WERI-Rb-1 (cell line): ENCODE results near the gene CCDC18.
"Not testable (repeated sequence)": the region's sequence is repeated elsewhere in the genome, so short reads cannot be mapped to it uniquely, and the experiment has no call there.

ENCODE experiments used
- DNase-seq: peaks from one replicate; pipeline ENCODE4 v3.0.0-alpha.2; 2020
- H3K27ac ChIP-seq: fragments of 250-450 bp; sonication (Bioruptor Pico); 2 replicates; pipeline ENCODE4 v1.5.1; 2020; ENCODE audit warnings: mild to moderate bottlenecking, moderate library complexity
- H3K27me3 ChIP-seq: fragments of 250-450 bp; sonication (Bioruptor Pico); 2 replicates; pipeline ENCODE4 v1.5.1; 2021; ENCODE audit warnings: mild to moderate bottlenecking, low read depth, moderate library complexity; ENCODE audit not compliant: insufficient read depth, severe bottlenecking
- H3K36me3 ChIP-seq: fragments of 250-450 bp; sonication (Bioruptor Pico); 2 replicates; pipeline ENCODE4 v1.5.1; 2020; ENCODE audit warnings: mild to moderate bottlenecking, moderate library complexity
- H3K4me3 ChIP-seq: 2 replicates; pipeline ENCODE4 v1.5.1; 2011; ENCODE audit warnings: low read depth, mild to moderate bottlenecking, control low read depth, low read length
- H3K9me3 ChIP-seq: fragments of 250-450 bp; sonication (Bioruptor Pico); 2 replicates; pipeline ENCODE4 v1.5.1; 2021; ENCODE audit warnings: mild to moderate bottlenecking, moderate library complexity; ENCODE audit not compliant: severe bottlenecking
- TF ChIP-seq, protein P1 (sequence below): IDR thresholded peaks from 2 replicates; pipeline ENCODE4 v1.5.1; 2011; ENCODE audit warnings: low read depth, mild to moderate bottlenecking, control low read depth, inconsistent platforms, low read length

CCDC18 gene

DNA sequence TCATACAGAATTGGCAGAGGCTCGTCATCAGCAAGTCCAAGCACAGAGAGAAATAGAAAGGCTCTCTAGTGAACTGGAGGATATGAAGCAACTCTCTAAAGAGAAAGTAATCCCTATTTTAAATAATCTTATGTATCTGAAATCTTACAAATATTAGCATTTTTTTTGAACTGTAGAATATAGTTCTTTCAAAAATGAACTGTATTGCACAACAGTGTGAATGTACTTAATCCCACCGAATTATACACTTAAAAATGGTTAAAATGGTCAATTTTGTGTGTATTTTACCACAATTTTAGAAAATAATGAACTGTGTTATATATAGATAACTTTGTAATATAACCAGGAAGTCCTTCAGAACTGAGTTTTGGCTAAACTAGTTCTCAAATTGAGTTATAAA lies 75.9 kb downstream of the CCDC18 start:
- Histone ChIP-seq H3K9me3 (peaks cover 2% of the 10 kb centered on the region), H3K27me3 (no peaks in the 10 kb centered on the region), H3K27ac (no peak overlapping the region), H3K4me3 (no peak overlapping the region), H3K36me3 (peaks cover 7% of the 10 kb centered on the region)
- TF ChIP-seq, protein P1, sequence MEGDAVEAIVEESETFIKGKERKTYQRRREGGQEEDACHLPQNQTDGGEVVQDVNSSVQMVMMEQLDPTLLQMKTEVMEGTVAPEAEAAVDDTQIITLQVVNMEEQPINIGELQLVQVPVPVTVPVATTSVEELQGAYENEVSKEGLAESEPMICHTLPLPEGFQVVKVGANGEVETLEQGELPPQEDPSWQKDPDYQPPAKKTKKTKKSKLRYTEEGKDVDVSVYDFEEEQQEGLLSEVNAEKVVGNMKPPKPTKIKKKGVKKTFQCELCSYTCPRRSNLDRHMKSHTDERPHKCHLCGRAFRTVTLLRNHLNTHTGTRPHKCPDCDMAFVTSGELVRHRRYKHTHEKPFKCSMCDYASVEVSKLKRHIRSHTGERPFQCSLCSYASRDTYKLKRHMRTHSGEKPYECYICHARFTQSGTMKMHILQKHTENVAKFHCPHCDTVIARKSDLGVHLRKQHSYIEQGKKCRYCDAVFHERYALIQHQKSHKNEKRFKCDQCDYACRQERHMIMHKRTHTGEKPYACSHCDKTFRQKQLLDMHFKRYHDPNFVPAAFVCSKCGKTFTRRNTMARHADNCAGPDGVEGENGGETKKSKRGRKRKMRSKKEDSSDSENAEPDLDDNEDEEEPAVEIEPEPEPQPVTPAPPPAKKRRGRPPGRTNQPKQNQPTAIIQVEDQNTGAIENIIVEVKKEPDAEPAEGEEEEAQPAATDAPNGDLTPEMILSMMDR: no peak
- DNase-seq: no peak

DNA sequence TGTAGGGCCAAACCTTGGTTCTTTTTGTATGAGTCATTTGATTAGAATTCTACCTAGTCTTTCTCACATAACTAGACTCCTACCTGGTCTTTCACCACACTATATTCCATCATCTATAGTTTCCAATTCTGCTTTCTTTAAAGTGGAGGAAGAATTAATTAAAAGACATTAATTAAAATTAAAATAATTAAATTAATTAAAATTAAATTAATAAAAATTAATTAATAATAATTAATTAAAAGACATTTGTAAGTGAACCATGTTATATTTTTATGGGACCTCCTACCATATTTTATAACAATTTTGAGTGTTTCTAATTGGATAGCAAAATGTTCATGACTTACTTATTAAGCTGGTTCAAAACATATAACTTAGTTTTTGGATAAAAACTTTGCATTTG lies 77.4 kb downstream of the CCDC18 start:
- Histone ChIP-seq H3K4me3 (no peak overlapping the region), H3K36me3 (peaks cover 9% of the 10 kb centered on the region), H3K27ac (no peak overlapping the region), H3K9me3 (peaks cover 13% of the 10 kb centered on the region), H3K27me3 (no peaks in the 10 kb centered on the region)
- TF ChIP-seq, protein P1: no peak
- DNase-seq: no peak

- not testable (repeated sequence) for H3K4me3 ChIP-seq
These were observed 80.2 kb downstream of the CCDC18 start for GRCh38 chr1:93260726-93261125.

GRCh38 chr1:93262645-93263044 lies 82.1 kb downstream of the CCDC18 start:
- peaks cover 12% of the 10 kb centered on the region for H3K36me3 ChIP-seq

More at GRCh38 chr1:93260726-93261125, 80.2 kb downstream of the CCDC18 start:
- Histone ChIP-seq H3K36me3 (peaks cover 12% of the 10 kb centered on the region), H3K9me3 (peaks cover 13% of the 10 kb centered on the region)
- not testable (repeated sequence) for H3K27ac ChIP-seq, H3K27me3 ChIP-seq, DNase-seq

GRCh38 chr1:93268888-93269287 lies 88.4 kb downstream of the CCDC18 start:
- not testable (repeated sequence) for H3K36me3 ChIP-seq, H3K4me3 ChIP-seq, H3K27me3 ChIP-seq, DNase-seq, H3K27ac ChIP-seq, H3K9me3 ChIP-seq

More at GRCh38 chr1:93262645-93263044, 82.1 kb downstream of the CCDC18 start:
- DNase-seq: no peak
- Histone ChIP-seq H3K4me3 (no peak overlapping the region), H3K9me3 (peaks cover 13% of the 10 kb centered on the region), H3K27ac (no peak overlapping the region), H3K27me3 (no peaks in the 10 kb centered on the region)
- TF ChIP-seq, protein P1: no peak

GRCh38 chr1:93275262-93275633 lies 94.7 kb downstream of the CCDC18 start:
- H3K4me3 ChIP-seq, H3K9me3 ChIP-seq, H3K27ac ChIP-seq, H3K27me3 ChIP-seq, DNase-seq, H3K36me3 ChIP-seq: not testable (repeated sequence)

DNA sequence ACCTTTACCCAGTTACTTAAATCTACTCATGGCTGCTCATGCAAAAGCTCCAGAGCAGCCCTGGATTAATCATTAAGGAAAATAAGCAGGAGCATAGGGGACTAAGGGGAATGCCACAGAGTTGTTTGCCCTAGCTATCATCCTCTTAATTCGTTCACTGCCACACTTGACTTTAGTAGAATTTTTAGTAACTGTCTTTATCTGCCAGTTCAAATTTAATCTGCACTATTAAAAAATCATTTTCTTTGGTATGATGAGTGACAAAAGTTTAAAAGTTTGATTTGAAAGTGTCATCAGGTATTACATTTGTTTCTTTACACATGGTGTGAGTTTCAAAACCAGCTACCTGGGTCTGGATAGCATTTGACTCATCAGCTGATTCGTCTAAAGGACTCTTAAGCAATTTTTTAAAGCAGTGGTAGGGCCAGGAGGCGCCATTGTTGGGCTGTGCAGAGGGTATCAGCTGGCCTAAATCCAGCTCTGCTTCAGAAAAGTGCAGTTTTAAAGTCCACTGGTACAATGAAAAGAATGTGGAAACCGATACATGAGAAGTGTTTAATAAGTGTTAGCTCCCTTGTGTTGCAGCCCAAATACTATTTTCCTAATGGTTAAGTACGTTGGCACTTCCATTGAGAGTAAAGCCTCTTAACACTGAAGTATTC lies 95.2 kb downstream of the CCDC18 start:
- peaks cover 2% of the 10 kb centered on the region for H3K9me3 ChIP-seq
- no peaks in the 10 kb centered on the region for H3K27me3 ChIP-seq
- no peak overlapping the region for H3K4me3 ChIP-seq
- H3K27ac ChIP-seq: no peak overlapping the region
- no peak for DNase-seq
- TF ChIP-seq, protein P1: no peak
- no peaks in the 10 kb centered on the region for H3K36me3 ChIP-seq

GRCh38 chr1:93277530-93277929 lies 97.0 kb downstream of the CCDC18 start:
- H3K9me3 ChIP-seq, H3K4me3 ChIP-seq, H3K27me3 ChIP-seq, H3K36me3 ChIP-seq, DNase-seq, H3K27ac ChIP-seq: not testable (repeated sequence)
